GM18951 (cell line): Measurements from ENCODE around the gene GNPNAT1.
A peak's percentile ranks its signal among the peaks of the same experiment; 100 is the strongest.

Experiments
- POLR2A ChIP-seq: IDR thresholded peaks from 4 replicates; pipeline ENCODE4 v1.6.1; 2011; ENCODE audit warnings: mild to moderate bottlenecking; ENCODE audit not compliant: insufficient read length, insufficient read depth; ENCODE audit errors: extremely low read depth
- in situ Hi-C: fragments of 300-500 bp; cut with MboI; formaldehyde crosslinking; loops from one replicate; pipeline ENCODE4 v1.12.0; 2022; ENCODE audit warnings: low sequenced_read_pairs, mixed read lengths, inconsistent platforms; ENCODE audit not compliant: unreplicated experiment

The GNPNAT1 gene

DNA sequence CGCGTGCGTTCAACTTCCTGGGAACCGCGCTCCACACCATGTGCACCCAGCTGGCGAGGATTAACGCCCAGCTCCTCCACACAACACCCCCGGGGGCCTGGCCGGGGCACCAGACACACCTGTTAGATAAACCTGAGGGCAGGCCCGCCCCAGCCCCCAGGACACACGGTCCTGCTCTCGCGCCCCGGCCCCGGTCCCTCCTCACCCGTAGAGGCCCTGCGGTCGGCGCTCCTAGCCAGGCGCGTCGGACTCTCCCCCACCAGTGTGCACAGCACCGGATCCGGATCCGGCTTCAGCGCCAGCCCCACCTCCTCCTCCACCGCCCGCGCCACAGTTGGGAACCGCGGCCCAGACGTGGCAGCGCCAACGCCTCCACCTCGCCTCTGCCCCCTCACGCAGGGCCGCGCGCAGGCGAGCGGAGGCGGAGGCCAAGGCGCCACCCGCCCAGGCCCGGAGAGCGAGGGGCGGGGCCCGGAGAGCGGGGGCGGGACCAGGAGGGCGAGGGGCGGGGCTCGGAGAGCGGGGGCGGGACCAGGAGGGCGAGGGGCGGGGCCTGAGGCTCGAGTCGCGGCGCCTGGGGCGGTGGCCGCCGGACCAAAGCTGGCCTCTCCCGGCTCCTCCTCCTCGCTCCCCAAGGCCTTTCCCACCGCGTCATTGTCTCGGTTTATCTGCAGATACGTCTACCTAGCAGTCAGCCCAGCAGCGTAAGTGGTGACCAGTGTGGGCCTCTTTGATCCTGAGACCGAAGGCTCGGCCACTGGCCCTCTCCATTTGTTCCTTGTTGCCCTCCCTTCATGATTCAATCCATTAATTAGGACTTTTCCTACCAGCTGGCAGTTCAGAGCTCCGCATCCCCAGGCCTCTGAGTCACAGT, at the start of gene GNPNAT1:
Gene GNPNAT1, minus strand, starts transcription at position 385 of the 874 bp plus-strand sequence. CDS start 6,957 bp downstream, outside the sequence.
- in situ Hi-C loops: no loop called here
- TF ChIP-seq POLR2A: peak; percentile 86

DNA sequence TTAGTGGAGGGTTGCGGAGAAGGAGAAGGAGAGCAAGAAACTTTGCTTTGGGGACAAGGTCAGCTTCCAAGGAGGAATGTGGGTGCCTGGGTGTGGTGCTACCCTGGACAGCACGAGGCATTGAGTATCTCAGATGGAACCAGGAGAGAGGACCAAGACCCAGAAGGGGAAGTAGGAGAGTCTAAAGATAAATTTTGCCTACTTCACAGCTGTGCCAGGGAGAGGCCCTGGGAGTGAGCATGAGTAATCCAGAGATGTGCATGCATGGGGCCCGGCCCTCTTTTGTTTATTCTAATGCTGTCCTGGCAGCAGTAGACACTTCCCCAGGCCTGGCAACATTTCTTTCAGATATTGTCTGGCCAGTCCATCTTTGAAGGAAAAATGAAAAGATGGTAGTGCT, 49.5 kb upstream of the GNPNAT1 start:
- TF ChIP-seq POLR2A: no peak
- in situ Hi-C loops: loop anchor here (25.0 kb wide), 1 partner anchor 471 kb away; no protein-coding TSS in a partner anchor

DNA sequence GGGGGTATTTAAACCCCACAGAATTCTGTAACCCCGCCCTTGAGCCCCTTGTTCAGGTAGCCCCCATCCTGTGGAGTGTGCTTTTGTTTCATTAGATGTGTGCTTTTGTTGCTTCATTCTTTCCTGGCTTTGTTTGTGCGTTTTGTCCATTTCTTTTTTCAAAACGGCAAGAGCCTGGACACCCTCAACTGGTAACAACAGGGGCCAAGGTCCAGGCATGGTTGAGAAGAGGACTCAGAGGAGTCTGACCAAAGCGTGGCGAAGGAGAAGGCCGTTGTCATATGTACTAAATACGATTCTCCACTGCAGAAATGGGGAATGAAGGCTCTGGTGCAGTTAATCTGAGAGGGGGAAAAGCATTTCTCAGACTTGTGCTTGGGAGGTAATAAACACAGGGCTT, 46.0 kb upstream of the GNPNAT1 start:
- no peak for TF ChIP-seq POLR2A
- in situ Hi-C loops: loop anchor here (25.0 kb wide), 1 partner anchor 475 kb away; no protein-coding TSS in a partner anchor

DNA sequence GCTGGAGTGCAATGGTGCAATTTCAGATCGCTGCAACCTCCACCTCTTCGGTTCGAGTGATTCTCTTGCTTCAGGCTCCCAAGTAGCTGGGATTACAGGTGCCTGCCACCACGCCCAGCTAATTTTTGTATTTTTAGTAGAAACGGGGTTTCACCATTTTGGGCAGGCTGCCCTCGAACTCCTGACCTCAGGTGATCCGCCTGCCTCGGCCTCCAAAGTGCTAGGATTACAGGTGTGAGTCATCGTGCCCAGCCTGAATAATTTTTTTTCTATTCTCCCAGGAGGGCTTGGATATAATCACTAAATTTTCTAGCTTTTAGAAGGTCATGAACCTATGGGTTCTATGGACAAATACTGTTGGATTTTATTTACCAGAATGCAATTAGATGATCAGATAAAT, 44.7 kb upstream of the GNPNAT1 start:
- in situ Hi-C loops: loop anchor here (25.0 kb wide), 1 partner anchor 476 kb away; no protein-coding TSS in a partner anchor
- no peak for TF ChIP-seq POLR2A

DNA sequence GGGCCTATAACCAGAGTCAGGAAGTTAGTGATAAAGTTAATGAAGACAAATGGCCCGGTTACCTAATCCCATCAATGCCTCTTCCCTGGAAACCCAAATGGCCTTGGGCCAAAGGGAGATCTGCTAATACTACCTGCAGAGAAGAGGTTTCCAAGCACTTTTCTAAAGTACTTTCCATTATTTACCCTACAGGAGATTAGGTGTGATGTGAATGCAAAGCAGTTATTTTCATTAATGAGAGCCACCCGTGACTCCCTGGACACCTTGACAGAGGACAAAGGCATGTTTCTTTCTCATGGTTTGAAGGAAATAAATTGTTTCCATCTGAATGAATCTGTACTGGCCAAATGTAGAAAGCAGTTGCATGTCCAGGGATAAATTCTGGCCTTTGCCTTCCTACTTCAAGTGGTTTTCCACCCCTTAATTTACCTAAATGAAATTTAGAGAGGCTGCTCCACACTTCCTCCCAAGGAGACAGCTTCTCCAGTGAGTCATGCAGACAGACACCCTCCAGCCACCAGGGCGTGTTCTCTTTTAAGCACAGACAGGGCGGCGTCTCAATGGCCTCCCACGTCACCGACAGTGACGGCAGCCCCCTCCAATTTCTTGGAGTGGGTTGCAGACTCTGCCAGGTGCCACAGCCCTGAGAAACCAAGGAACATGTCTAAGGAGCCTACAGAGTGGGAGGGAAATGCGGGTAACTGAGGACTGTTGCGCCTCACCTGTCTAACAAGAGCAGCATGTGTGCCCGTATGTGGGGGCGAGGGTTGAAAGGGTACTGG, 43.9 kb upstream of the GNPNAT1 start:
- TF ChIP-seq POLR2A: no peak

DNA sequence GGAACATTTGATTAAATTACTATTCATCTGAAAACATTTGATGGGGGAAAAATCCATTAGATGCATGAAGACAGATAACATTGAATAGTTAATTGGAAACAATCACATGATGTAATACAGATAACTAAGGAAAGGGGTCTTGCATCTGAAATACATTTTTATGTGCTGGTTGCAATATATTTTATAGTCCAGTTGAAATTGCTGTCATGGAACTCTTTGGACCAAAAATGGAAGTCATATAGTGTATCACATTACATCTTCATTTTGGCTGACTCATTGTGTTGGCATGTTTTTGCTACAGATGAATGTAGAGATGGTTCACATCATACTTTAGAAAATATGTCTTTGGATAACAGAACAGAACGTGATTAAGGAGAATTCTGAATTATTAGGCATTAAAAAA, 43.0 kb upstream of the GNPNAT1 start:
- TF ChIP-seq POLR2A: no peak
- in situ Hi-C loops: loop anchor here (25.0 kb wide), 1 partner anchor 478 kb away; no protein-coding TSS in a partner anchor

More for the DNA sequence above, 43.9 kb upstream of the GNPNAT1 start:
- in situ Hi-C loops: loop anchor here (25.0 kb wide), 1 partner anchor 477 kb away; no protein-coding TSS in a partner anchor

DNA sequence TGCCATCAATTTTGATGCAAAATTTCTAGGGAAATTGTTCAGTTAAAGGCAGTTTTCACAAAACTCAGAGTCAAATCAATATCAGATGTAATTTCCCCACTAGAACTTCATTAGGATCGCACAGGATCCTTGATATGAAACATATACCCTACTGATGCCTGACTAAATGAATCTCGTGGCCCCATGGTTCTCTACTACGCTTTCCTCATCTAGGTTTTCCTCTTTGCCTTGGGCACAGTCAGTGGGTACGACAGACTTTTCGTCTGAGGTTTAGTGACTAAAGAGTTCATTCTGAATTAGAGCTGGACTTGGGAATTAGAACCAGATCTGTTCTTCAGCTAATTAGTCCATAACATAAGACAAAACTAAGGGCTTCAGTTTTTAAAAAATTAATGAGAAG, 42.5 kb upstream of the GNPNAT1 start:
- TF ChIP-seq POLR2A: no peak
- in situ Hi-C loops: loop anchor here (25.0 kb wide), 1 partner anchor 478 kb away; no protein-coding TSS in a partner anchor

DNA sequence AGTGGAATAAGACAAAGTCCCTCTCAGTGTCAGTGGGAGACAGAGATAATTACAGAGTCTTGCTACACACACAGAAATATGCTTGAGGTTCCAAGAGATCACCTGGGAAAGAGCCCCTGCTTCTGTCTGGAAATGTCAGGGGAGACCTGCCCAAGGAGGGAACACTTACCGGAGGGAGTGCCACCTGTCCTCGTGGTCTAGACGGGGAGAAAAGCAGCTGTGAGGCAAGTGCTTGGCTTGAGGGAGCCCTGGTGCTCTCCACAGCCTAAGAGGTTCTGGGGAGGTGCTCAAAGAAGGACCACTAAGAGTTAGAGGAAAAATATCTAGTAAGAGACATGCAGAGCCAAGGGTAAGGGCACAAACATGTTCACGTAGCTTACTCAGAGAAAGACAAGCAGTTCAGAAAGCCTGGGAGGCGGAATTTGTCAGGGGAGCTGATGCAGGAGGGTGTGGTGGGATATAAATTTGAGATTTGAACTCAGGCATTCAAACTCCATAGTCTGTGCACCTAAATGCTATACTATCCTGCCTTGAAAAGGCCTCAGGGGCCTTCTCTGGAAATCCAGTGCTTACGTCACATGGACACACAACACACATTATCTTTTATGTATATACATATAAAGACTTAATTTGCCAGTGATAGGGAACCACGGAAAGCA, 38.2 kb upstream of the GNPNAT1 start:
- in situ Hi-C loops: loop anchor here (10.0 to 25.0 kb wide), 2 partner anchors 125 to 483 kb away; partner anchors contain the start of gene FERMT2
- no peak for TF ChIP-seq POLR2A

DNA sequence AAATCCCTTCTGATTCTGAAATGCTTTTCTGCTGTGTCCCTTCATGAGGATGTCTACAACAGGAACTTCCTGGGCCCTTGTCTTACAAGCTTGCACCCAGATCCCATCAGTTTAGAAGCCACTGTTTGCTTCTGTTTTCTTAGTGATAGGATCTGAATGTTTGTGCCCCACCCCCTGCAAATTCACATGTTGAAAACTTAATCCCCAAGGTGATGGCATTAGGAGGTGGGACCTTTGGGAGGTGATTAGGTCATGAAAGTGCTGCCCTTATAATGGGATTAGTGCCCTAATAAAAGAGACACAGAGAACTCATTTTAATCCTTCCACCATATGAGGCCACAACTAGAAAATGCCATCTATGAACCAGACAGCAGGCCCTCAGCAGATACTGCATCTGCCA, 36.0 kb upstream of the GNPNAT1 start:
- TF ChIP-seq POLR2A: no peak
- in situ Hi-C loops: loop anchor here (10.0 to 25.0 kb wide), 2 partner anchors 127 to 485 kb away; partner anchors contain the start of gene FERMT2

DNA sequence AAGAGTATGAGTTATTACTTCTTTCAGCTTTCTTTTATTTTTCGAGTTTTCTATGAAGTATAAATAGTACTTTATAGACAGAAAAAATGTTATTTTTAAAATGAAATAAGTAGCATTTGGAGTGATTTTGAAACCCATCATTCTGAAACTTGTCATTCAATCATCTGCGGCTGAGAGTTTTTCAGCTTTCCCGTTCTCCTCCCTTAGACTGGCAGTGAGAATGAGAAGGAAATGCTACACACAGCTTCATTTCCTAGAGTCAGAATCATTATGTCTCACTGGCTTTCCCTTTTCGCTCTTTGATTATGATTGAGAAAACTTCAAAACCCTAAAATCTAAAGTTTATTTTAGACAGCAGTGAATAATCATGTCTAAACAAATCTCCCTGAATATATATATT, 33.7 kb upstream of the GNPNAT1 start:
- in situ Hi-C loops: loop anchor here (10.0 to 25.0 kb wide), 2 partner anchors 130 to 487 kb away; partner anchors contain the start of gene FERMT2
- no peak for TF ChIP-seq POLR2A

DNA sequence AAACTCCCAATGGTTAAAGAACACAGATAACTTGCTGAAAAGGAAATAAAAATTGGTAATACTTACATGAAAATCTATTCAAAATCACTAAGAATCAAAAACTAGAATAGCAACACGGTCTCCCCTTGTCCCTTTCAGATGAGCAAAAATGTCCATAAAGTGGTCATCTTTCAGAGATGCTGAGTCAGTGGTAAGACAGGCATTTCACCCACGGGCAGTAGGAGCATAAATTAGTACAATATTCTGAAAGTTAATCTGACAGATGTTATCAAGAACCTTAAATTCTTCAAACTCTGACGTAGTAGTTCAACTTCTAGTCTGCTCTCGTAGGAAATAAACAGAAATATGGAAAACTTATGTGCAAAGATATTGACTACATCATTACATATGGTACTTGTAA, 33.1 kb upstream of the GNPNAT1 start:
- TF ChIP-seq POLR2A: no peak
- in situ Hi-C loops: loop anchor here (10.0 kb wide), 1 partner anchor 130 kb away; the partner anchor contains the start of gene FERMT2

DNA sequence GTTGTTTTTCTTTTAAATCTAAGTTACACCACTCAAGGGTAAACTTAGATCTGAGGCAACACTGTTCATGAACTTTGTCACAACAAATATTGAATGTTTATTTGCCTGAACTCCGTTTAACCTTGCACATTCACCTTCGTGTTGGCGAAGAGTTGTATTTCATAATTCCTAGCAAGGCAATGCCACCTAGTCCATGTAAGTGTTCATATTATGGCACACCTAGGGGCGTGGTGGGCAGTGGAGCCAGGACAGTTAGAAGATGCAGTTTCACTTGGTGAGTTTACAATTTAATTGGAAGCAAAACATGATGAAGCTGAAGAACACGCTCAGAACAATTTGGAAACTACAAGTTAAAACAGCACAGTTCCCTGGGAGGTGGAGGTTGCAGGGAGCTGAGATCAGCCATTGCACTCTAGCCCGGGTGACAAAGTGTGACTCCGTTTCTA, 30.4 kb upstream of the GNPNAT1 start:
- in situ Hi-C loops: loop anchor here (10.0 kb wide), 1 partner anchor 133 kb away; the partner anchor contains the start of gene FERMT2
- no peak for TF ChIP-seq POLR2A
